Fibroblast of lung (primary cell): ENCODE results near the gene UBE2E2.

Experiments used
- CTCF ChIP-seq, 2 donors: IDR thresholded peaks in 1 of 2; conservative IDR thresholded peaks in 1 of 2; 1 replicate in 1 of 2; 2 replicates in 1 of 2; pipeline ENCODE4 v1.5.1; 2011 to 2012; ENCODE audit warnings: low read length in 2 of 2, control low read depth in 1 of 2, inconsistent platforms in 1 of 2, low read depth in 1 of 2, mild to moderate bottlenecking in 1 of 2
- EZH2 ChIP-seq: IDR thresholded peaks from 2 replicates; pipeline ENCODE4 v1.5.1; 2012; ENCODE audit warnings: low read length, control low read depth, mild to moderate bottlenecking; ENCODE audit errors: missing control alignments

GRCh38 chr3:23248594-23249131 is 45.5 kb downstream of the UBE2E2 start:
- no peak for TF ChIP-seq CTCF (conservative IDR thresholded peaks at IDR 0.05 in 1 of 2, IDR thresholded peaks at IDR 0.05 in 1 of 2; ENCODE audit: low read depth in 1 of 2, low read length in 2 of 2)
- no peak for TF ChIP-seq EZH2
